ENCODE measurements around the gene TSPAN4.

Gene TSPAN4

DNA sequence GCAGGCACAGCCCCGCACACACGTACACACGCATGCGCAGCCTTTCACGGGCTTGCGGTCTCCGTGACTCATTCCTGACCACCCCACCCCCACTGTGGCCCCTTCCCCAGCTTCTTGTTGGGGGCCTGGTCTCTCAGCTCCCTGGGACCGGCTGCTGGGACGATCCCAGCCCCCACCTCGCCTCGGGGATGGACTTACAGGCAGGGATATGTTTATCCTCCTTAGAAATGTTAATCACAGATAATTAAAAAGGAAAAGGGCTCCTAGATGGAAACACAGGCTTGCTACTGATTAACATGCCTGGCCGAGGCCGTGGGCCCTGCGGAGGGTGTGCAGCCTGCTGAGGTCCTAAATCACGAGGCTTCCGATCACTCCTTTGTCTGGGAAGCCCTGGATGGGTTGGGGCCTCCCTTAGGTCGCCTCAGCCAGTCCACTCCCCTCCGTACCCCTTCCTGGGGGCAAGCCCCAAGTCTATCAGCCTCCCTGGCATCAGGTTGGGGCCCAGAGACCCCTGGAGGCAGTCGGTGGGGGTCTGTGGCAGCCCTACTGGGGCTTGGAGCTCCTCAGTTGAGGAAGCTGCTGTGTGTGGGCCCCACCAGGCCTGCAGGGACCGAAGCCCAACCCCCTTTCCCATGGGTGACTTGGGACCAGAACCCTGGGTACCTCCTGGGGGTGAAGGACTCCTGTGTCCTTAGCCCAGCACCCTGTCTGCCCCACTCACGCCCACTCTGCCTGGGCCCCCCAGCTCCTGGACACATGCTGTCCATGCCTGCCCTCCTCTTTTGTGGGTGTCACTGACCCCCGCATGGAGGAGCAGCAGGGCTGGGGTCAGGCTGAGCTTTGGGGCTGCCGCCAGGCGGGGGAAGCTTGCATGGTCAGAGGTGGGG, 20.6 kb downstream of the TSPAN4 start:
- H3K4me3 ChIP-seq (ENCODE audit: low read depth, low read length), result no peak overlapping the region

DNA sequence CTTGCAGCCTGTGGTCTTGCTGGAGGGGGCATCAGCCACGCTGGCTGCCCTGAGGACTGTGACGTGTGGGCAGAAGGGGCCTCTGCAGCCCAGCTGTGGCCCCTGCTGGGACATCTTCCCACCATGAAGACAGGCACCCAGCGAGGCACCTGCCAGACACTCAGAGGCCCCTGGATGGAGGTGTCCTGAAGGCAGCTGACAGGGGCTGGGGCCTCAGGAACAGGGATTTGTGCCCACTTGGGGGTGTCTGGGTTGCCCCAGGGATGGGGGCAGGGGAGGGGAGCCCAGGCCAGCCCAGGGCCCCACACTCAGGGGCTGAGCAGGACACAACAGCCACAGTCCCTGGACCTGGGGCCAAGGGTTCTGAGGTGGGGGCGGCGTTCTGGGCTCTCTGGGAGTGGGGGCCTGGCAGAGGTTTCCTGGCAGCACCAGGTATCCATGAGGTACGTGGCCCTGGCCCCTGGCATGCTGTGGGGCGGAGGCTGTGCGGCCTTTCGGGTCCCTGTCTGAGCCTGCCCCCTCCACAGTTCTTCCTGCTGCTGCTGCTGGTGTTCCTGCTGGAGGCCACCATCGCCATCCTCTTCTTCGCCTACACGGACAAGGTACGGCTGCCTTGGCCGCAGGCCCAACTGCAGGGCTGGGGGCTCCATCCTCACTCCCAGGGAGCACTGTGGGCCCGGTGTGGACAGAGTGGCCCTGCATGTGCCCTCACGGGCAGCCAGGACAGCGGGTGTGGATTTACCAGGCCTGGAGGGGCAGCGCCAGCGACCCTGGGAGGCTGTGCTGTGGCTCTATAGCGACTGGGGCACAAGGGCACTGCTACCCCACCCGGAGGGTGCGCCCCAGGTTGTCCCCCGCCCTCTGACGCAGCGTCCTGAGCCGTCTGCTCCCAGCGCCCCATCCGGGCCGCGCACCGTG, 21.5 kb downstream of the TSPAN4 start:
- no peak overlapping the region for H3K4me3 ChIP-seq (ENCODE audit: low read depth, low read length)

DNA sequence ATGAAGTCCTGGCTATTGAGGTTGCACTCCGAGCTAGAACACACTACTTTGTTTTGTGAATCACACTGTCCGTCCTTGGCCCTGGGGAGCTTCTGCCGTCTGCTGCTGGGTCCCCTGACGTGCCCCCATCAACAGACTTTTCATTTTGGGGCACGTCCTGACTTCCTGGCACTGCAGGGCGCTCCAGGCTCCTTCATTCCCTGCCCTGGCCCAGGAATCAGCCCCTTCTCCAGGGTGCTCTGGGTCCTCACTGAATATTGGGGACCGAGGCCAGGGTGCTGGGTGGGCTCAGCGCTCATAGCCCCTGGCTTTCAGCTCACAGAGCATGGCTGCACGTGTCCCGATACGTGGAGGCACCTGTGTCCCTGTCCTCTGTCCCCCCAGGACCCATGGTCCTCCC, 22.2 kb downstream of the TSPAN4 start:
- H3K4me3 ChIP-seq (ENCODE audit: low read depth, low read length), result no peak overlapping the region

DNA sequence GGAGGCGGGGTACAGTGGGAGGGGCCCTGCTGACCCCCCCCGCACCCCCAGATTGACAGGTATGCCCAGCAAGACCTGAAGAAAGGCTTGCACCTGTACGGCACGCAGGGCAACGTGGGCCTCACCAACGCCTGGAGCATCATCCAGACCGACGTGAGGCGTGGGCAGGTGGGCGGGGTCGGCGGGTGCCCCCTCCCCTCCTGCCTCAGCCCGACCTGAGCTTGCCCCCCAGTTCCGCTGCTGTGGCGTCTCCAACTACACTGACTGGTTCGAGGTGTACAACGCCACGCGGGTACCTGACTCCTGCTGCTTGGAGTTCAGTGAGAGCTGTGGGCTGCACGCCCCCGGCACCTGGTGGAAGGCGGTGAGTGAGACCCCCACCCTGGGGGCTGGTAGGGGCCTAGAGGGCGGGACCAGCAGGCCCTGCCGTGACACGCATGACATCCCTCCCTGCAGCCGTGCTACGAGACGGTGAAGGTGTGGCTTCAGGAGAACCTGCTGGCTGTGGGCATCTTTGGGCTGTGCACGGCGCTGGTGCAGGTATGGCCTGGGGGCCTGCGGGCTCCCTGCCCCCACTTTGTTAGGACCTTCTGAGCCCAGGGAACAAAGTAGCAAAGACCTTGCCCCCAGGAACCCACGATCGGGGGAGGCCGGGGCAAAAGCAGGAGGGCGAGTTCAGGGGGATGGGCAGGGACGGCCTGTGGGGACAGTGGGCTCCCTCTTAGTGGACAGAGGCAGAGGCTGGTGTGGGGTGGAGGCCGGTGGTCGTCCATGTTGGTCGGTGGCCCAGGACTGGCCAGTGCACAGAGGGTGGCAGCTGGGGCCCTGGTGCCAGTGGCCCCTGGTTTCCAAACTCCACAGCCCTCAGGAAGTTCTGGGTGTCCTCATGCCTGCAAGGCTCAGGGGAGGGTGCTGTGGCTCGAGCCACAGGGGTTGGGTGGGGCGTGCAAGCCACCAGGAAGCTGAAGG, 23.1 kb downstream of the TSPAN4 start:
- H3K4me3 ChIP-seq (ENCODE audit: low read depth, low read length), result no peak overlapping the region

DNA sequence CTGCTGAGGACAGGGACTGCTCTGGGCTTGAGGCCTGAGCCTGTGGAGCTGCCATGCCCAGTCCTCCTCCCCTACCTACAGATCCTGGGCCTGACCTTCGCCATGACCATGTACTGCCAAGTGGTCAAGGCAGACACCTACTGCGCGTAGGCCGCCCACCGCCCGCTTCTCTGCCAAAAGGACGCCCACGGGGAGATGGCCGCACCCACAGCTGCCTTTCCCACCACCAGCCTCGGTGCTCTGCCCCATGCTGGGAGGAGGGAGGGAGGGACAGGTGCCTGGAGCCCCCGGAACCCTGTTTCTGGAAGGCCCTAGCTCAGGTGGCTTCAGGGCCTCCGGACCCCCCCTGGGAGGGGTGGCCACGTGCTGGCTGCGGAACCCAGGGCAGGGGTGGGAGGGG, 23.8 kb downstream of the TSPAN4 start:
- H3K4me3 ChIP-seq (ENCODE audit: low read depth, low read length), result no peak overlapping the region

DNA sequence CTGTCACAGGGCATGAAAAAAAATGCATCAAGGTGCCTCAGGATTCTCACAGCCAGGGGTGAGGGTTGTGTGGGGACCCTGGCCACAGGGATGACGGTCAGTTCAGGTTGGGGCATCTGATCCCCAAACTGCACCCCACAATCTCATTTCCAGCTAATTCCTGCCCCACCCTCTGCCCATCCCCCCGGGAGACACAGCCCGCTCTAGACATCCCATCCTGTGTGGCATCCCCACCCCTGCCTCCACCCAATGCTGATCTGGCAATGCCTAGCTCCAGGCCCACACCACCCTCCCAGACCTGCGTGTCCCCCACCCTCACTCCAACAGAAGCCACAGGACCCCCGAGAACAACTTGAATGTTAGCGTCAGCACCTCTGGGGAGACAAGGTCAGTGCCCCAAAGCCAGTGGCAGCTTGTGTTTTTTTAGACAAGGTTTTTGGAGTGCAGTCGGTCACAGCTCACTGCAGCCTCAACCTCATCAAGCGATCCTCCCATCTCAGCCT, 25.3 kb downstream of the TSPAN4 start:
- H3K4me3 ChIP-seq (ENCODE audit: low read depth, low read length), result no peak overlapping the region

DNA sequence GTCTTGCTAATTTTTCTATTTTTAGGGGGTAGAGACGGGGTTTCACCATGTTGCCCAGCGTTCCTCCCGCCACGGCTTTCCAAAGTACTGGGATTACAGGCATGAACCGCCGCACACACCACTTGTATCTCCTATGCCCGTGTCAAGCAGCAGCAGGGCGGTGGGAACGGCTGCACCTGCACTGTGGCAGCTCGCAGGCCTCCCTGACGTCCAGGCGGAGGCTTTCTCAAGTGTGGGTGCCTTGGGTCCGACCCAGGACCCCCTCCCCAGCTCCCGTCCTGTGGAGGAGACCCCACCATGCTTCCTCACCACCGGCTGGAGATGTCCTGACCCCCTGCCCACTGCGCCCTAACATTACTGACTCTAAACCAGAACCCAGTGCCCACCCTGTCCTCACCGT, 25.7 kb downstream of the TSPAN4 start:
- H3K4me3 ChIP-seq (ENCODE audit: low read depth, low read length), result no peak overlapping the region

DNA sequence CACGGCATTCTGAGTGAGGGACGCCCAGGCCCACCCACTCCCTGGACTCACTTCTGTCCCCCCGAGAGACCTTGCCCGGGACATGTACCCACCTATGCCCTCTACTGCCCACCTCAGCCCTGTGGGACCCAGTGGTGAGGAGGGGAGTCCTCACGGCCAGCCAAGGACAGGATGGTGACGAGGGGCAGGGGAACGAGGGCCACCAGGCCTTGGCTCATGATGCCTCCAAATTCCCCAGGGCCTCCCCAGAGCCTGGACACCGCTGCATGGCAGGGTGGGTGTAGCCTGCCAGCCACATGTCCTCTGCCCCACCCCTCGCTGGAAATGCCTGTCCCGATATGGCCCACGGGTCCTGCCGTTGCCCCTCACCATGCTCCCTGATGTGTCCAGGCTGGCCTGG, 26.1 kb downstream of the TSPAN4 start:
- H3K4me3 ChIP-seq (ENCODE audit: low read depth, low read length), result no peak overlapping the region

DNA sequence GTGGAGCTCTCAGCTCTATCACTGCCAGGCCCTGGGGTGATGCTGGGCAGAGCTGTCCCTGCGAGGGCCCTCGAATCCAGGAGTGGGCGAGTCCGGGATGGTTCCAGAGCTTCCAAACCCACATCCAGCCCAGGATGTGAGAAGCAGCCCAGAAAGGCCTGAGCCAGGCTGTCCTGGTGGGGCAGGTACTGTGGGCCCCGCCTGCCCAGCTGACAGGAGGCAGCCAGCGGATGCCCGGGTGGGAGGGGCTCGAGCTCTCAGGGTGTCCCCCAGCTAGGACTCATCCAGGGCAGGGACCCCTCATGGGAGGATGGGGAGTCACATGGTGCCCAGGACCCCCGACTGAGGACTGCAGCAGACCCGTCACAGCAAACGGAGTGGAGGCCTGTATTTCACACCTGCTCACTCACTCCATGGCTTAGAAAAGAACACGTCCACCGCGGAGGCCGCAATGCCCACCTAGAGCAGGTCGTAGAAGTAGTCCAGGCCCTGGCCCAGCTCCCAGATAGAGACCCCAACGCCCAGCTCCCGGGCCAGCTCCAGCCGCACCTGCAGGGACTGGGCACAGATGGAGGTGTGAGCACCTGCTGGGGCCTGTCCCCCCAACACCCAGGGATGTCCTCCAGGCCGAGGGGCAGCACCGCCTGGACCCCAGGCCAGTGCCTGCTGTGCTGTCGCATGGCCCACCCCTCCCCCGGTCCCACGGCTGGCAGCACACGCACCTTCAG, 26.9 kb downstream of the TSPAN4 start:
- no peak overlapping the region for H3K4me3 ChIP-seq (ENCODE audit: low read depth, low read length)

DNA sequence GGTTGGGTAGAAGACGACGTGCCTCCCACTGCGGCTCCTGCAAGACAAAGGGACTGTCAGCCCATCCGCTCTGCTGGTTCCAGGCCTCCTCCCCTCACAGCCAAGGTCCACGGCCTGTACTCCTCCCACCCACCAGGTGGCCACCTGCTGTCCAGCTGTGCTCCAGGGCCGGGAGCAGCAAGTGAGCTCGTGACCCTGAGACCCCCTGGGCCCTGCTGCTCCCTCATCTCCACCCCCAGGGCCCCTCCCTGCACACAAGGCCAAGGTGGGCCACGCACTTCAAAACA, 27.4 kb downstream of the TSPAN4 start:
- H3K4me3 ChIP-seq (ENCODE audit: low read depth, low read length), result no peak overlapping the region

DNA sequence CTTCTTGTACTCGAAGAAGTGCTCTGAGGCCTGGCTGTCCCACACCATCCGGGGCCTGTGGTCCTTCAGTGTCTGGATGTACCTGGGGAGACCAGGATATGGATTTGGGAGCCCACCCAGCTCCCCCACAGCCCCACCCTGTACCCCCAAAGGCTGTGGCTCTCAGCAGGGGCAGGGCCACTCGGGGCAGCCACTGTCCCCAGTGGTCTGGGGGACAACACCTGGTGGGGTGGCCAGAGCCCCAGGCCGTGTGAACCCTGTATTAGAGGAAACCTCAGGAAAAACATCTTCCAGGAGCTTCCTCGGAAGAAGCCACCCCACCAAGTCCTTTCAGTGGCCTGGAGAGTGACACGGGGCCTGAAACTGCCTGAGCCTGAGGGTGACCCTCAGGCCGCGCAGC, 27.8 kb downstream of the TSPAN4 start:
- no peak overlapping the region for H3K4me3 ChIP-seq (ENCODE audit: low read depth, low read length)

DNA sequence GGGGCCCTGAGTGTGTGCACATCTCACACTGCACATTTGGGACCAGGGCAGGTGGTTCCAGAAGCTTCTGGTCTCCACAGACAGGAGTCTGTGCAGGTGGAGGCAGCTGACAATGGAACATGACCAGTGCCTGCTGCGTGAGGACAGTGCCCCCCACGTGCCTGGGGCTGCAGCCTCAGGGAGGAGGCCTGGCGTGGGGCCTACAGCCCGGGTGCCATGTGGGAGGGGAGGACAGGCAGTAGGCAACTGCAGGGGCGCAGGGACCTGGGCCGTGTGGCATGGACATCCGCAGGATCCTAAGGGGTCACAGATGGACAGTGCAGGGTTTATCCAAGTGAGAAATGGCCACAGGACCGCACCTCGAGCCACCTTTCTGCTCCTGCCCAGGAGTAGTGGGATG, 28.8 kb downstream of the TSPAN4 start:
- no peak overlapping the region for H3K4me3 ChIP-seq (ENCODE audit: low read depth, low read length)

DNA sequence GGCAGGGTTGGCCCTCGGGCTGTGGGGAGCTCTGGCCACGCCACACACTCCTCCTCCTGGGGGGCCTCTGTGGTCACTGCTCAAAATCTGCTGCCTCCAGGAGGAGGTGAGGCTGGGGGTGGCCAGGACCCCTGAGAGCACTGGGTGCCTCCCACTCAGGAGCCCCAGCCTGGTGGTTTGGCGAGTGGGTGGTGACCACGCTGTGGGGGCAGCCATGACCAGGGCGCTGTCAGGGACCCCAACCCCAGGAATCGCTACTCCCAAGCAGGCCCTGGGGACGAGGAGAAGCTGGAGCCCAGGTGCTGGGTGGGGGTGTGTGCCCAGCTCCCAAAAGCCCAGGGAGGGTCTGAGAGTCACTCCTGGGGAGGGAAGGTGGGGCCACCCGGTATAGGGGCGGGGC, 30.1 kb downstream of the TSPAN4 start:
- no peak overlapping the region for H3K4me3 ChIP-seq (ENCODE audit: low read depth, low read length)

DNA sequence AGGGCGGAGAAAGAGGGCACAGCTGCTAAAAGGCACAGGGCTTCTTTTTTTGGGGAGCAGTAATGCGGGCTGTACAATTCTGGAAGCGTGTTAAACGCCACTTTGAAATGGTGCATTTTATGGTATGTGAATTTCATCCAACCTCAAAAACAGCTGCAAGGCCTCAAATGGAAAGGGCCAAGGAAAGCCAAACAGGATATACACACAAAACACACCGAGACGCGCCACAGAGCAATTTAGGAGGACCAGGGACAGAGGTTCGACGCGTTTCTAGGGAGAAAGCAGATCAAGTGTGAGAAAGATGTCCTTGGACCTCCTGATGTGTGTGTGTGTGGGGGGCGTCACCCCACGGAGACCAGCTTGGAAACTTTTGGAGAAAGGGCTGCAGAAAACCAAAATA, 31.1 kb downstream of the TSPAN4 start:
- no peak overlapping the region for H3K4me3 ChIP-seq (ENCODE audit: low read depth, low read length)

DNA sequence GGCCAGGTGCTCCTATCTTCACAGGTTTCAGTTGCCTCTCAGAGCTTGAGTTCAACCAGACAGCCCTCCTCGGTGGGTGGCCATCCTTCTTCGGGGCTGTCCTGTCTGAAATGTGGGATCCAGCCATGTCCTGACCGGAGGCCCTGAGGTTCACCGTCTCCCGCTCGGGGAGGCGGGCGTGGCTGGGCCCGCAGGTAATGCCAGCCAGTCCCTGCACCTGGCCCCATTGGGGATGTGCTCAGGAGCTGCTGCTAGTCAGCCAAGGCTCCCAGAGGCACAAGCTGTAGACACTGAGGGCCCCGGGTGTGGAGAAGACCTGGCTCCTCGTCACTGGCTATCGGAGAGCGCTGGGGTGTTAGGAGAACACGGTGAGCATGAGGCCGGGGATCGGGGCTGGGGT, 32.6 kb downstream of the TSPAN4 start:
- no peak overlapping the region for H3K4me3 ChIP-seq (ENCODE audit: low read depth, low read length)

DNA sequence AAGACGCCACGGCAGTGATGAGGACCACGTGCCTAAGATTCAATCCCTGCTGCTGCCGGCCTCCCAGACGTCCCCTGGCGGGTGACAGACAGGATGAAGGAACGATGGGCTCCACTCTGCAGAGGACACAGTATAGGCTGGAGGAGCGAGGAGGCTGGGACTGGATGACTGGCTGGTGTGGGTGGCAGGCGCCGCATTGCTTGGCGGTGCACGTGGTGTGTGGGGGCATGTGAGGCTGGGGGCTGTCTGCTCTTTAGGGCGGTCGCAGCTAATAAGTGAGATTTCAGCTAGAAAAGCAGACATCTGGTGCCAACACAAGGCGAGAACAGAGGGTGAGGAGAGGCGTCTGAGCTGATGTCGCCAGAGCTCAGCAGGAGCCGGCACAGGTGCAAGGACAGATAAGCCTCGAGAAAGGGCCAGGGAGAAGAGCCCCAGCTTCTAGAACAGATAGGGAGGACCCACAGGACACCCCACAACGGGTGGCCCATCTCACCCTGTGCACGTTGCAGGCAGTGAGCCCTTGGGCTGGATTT, 33.2 kb downstream of the TSPAN4 start:
- no peak overlapping the region for H3K4me3 ChIP-seq (ENCODE audit: low read depth, low read length)

DNA sequence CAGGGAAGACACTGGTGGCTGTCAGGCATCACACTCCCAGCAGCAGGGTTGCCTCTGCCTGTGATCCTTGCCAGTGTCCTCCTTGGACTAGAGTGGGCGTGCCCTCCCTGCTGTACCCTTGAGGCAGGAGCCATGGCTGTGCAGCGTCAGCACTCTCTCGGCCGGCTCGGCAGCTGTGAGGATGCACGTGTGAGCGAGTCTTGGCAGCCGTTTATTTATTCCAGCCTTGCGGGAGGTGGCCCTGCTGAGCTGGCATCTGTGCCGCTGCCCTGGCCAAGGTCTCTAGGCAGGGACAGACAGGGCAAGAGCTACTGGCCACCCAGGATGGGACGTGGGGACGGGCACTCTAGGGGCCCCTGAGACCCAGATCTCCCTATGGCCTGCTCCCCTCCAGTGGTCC, 33.9 kb downstream of the TSPAN4 start:
- H3K4me3 ChIP-seq (ENCODE audit: low read depth, low read length), result no peak overlapping the region

DNA sequence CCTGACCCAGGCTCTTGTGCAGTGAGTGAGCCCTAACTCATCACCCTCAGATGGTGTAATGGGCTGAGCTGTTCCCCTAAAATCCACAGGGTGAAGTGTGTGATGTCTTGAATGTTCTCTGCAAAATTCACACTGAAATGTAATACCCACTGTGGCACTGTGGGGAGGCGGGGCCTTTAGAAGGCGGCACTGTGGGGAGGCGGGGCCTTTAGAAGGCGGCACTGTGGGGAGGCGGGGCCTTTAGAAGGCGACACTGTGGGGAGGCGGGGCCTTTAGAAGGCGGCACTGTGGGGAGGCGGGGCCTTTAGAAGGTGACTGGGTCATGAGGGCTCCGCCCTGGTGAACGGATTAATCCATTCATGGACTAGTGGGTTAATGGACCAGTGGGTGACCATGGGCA, 34.9 kb downstream of the TSPAN4 start:
- no peak overlapping the region for H3K4me3 ChIP-seq (ENCODE audit: low read depth, low read length)

DNA sequence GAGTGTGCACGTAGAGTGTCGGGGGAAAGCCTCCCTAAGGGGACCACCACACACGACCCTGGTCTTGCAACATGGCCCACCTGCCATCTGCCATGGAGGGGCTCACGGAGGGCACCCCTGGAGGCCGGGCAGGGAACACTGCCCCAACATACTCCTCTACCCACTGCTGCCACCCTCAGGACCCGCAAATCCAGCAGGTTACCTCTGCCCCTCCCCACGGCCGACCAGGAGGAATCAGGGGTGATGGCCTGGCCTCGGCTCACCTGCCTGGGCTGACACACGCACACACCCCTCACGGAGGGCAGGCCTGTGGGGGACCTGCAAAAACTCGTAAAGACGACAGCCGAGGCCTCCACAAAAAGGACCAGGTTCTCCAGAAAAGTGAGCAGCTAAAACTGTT, 37.8 kb downstream of the TSPAN4 start:
- no peak overlapping the region for H3K4me3 ChIP-seq (ENCODE audit: low read depth, low read length)

DNA sequence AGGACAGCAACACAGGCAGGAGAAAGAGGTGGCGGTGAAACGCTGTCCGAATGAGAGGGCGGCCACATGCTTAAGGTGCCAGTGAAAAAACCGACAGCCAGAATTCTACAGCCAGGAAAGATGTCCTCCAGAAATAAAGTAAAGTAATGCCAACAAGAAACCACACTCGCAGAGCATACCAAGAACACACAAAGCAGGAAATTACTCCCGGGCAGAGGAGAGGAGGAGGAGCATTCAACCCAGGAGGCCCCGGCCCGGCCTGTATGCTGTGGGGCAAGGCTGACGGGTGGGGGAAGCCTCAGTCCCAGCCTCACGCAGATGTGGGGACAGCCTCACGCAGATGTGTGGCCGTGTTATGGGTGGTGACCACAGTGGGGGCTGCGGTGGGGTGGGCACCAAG, 39.9 kb downstream of the TSPAN4 start:
- H3K4me3 ChIP-seq (ENCODE audit: low read depth, low read length), result no peak overlapping the region

Measured in iPS-11a (cell line).